GM18507 (cell line): ENCODE results near the gene SGK1.
"Not testable (repeated sequence)": the region's sequence is repeated elsewhere in the genome, so short reads cannot be mapped to it uniquely, and the experiment has no call there.

Experiments used
- DNase-seq: peaks from one replicate; pipeline ENCODE4 v3.0.0; 2011; ENCODE audit warnings: low read depth; ENCODE audit not compliant: insufficient read length; ENCODE audit errors: extremely low spot score
- FAIRE-seq: peaks from 2 replicates; lab custom pipeline; 2011; peaks lifted over from hg19 to GRCh38; lab: Jason Lieb, UNC

The SGK1 gene

DNA sequence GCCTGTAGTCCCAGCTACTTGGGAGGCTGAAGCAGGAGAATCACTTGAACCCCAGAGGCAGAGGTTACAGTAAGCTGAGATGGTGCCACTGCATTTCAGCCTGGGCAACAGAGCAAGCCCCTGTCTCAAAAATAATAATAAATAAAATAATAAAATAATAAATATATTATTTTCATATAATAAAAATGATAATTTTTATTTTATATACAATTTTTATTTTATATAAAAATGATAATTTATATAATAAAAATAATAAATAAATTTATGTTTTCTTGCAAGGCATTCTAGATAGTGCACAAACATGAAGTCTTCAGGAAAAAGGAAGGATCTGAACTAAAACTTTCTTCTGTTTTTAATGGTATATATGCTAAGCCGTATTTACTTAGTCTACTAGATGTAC, 12.6 kb upstream of the SGK1 start:
- DNase-seq = no peak
- FAIRE-seq = no peak

DNA sequence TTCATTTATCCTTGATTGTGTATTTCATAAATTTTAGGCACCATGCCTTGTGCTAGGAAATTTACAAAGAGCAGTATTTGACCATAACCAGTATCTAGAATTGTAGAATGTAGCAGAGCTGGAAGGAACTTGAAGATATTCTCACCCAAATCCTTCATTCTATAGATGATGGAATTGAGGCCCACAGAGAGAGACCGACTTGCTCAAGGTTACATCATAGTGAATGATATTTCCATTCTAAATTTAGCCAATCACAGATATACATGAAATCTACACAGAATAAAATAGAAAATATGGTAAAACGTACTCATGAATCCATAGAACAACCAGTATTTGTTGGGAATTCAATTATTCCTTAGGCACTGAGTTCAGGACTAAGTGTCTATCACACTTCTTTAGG, 10.9 kb upstream of the SGK1 start:
- FAIRE-seq = no peak

DNA sequence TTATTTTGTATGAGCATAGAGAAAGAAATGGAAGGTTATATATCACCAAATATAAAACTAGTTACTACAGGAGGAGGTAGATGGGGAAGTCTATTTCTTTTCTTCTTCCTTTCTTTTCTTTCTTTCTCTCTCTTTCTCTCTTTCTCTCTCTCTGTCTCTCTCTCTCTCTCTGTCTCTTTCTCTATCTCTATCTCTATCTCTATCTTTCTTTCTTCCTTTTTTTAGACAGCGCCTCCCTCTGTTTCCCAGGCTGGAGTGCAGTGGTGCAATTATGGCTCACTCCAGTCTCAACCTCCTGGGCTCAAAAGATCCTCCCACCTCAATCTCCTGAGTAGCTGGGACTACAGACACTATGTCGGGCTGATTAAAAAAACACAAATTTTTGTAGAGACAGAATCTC, 10.2 kb upstream of the SGK1 start:
- DNase-seq (no peak), FAIRE-seq (no peak)

More for the DNA sequence above, 10.9 kb upstream of the SGK1 start:
- no peak for DNase-seq

DNA sequence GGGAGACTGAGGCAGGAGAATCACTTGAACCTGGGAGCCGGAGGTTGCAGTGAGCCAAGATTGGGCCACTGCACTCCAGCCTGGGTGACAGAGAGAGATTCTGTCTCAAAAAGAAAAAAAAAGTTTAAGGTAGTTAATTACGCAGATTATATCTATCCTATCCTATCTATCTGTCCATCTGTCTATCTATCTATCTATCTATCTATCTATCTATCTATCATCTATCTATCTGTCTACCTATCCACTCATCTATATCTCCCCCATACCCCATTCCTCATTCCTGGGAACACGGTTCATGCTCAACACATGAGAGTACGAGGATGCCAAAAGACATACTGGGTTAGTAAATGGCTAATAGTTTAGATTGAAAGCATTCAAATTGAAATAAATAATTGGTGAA, 8.3 kb upstream of the SGK1 start:
- not testable (repeated sequence) for FAIRE-seq

DNA sequence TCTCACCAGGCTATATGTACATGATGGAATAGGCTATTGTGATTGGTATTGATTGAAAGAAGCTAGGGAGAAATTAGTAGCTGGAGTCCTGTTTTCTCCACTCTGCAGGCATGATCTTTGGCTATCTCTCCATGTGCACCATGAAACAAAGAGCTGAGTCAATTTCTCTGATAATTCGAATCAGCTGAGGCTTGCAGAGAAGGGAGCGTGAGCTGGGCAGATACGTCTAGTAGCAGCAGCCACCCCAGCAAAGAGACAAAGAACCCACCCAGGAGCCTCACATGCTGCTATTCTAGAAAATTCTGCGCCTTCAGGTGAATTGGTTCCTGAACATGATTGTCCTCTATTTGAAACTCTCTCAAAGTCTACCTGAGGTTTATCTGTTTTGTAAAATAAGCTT, 6.9 kb upstream of the SGK1 start:
- DNase-seq (no peak), FAIRE-seq (no peak)

More for the DNA sequence above, 8.3 kb upstream of the SGK1 start:
- not testable (repeated sequence) for DNase-seq

DNA sequence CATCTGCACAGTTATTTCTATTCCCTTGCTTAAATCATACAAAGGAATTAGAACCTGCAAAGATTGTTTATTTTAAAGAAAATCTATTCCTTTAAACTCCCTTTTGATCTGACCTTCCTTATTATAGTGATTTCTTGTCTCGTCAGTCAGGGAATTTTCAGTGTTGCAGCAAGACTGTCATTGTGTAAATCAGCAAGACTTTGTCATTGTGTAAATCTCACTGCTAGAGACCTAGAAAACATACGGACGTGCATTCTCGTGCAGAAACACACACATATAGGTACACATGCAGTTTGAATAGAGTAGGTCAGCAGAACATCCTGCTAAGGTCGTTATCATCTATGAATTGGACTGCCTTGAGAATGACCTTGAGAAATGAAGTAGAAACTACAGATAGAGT, 6.2 kb upstream of the SGK1 start:
- FAIRE-seq (no peak), DNase-seq (no peak)

DNA sequence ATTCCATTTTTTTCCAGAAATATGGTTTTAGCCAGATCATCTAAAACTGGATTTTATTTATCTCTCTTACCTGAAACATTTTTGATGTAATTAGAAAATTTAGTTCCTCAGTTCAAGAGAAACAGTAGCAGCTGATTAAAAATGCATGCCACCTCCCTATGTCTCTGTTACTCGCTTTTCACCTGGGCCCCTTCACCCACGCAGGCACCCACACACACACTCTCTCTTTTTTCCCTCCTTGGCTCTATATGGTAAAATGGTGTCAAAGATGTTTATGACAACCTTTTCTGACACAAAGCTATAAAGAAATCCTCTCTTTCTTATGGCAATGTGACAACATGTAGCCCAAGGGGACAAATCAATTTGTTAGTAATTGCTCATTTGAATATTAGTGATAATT, 5.8 kb upstream of the SGK1 start:
- no peak for DNase-seq
- no peak for FAIRE-seq

DNA sequence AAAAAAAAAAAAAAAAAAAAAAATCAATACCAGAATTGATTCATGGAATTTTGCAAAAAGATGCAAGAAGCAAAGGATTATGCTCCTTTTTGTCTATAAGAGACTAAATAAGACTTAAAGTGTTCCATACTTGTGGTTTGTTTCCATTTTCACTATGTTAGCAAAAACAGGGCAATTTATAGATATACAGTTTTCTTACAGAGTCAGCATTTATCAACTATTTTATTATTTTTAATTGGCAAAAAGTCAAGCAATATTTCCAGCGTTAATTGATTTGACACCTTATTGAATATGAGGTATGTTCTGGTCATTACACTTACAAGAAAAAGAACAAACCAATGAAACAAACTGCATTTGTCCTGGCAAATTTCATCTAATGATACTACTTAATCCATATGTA, 5.4 kb upstream of the SGK1 start:
- DNase-seq = no peak
- FAIRE-seq = no peak

DNA sequence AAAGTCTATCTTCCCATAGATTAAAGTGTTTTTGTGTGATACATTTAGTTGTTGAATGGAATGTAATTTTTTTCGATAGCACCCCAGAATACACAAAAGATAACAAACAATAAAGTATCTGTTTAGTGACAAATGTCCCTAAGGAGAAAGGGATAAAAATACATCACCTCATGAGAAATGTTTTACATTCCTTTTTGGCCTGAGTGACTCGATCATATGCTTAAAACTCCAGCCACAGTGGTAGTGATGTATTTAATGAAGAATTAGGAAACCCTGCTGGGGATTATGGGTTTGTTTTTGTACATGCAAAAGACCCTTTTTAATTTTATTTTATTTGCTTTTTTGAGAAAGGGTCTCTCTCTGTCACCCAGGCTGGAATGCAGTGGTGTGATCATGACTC, 4.3 kb upstream of the SGK1 start:
- no peak for DNase-seq
- FAIRE-seq = no peak

DNA sequence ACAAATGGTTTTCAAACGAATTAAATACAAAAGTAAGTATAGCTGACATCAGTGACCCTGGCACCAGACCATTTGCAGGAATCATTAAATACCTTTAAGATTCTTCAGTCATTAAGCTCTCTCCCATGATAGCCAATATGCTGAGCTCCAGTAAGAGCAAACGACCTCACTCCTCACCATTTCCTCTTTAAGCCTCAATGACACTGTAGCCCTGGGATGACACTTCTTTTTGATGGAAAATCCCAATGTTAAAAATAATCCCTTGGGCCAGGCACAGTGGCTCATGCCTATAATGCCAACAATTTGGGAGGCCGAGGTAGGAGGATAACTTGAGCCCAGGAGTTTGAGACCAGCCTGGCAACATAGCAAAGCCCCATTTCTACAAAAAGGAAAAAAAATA, 3.3 kb upstream of the SGK1 start:
- no peak for FAIRE-seq
- no peak for DNase-seq

DNA sequence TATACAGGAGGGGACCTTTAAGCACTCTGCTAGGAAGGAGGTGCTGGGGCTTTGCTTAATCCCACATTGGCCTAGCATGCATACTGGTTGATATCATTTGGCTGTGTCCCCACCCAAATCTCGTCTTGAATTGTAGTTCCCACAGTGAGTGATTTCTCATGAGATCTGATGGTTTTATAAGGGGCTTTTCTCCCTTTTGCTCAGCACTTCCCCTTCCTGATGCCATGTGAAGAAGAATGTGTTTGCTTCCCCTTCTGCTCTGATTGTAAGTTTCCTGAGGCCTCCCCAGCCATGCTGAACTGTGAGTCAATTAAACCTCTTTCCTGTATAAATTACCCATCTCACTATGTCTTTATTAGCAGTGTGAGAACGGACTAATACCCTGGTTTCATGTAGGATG, 1.8 kb upstream of the SGK1 start:
- not testable (repeated sequence) for FAIRE-seq, DNase-seq

DNA sequence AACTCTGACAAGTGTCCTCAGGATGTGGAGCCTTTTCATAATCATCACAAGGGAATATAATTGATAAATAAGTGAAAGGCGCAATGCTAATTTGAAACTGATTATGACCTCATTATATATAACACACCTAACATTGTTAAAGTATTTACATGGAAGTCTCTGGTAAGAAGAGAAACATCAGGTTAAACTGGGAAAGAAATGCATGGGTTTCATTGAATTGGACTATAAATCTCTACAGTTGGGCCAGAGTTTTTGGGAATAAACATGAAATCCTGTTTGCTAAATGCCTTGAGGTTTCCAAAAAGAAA, 1.0 kb upstream of the SGK1 start:
- DNase-seq (no peak), FAIRE-seq (no peak)

DNA sequence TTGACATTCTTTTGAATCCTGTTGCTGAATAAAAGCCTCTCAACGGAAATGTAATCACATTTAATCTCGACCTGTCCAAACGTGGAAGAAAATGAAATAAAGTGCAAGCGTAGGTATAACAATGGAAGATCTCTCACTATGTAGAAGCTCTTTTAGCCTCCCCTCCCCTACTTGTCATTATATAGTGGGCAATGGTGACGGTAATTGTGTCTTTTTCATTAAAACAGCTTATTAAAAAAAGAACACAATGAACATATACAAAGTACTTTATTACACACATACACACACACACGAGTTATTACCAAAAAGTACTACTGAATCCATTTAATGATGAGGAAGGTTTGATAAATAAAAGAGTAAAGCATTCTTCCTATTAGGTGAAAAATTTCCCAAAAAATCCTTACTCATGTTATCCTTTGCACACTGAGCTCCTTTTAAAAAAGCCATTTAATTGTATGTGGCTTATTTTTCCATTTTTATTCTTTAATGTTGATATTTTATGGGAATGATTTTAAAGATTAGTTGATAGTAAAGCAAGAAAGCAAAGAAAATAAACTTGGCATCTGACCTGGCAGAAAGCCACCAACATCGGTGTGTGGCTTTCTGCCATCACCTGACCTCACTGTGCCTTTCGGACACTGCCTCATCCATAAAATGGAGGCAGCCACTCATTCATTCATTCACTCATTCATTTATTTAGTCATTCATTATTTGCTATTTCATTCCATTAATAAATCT, 493 bp upstream of the SGK1 start:
- DNase-seq (no peak), FAIRE-seq (no peak)

DNA sequence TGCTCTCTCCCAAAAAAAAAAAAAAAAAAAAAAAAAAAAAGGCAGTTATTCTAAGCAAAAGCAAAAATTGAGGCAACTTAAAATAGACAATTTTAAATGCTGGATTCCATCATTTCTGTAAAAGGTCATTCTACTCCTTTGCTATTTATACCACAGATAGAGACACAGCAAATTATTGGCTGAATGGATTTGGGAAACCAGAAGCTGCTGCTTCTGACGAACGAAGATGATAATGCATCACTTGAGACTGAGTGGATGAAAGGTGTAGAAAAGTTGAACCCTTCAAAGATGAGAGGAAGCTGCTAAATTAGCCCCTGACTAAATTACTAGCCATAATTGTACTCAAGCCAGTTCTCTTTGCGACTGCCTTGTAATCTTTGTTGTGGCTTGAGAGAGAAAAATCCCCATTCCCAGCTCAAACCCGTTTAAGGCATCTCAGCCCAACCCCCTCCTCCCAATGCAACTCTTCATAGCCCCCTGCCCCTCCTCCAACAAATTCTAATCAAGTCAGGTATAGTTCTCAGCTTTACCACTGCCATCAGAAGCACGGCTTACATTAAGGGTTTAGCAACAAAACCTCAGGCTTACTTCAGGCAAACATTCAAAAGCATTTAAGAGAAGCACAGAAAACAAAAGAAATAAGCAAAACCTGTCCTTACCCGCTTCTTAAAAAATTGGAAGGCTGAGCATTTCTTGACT, 1.0 kb downstream of the SGK1 start:
- no peak for FAIRE-seq

DNA sequence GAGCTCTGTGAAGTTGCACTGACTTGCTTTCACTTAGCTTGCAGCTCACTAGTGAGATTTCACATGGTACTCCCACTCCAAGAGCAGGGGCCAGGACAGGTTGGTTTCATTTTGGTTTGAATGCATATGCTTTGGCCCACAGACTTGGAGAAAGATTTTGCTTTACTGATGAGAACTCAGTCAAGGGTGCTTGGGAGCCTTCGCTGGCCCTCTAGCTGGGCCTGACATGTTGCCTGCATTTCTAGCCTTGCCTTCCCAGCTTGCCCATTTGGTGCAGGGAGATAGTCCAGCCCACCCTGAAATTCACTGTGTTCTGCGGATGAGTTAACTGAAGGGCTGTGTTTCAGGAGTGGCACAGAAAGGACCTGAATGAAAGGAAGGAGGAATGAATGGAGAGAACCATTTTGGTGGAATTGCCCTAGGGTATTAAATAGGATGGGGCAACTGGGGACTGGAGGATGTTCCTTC, 1.9 kb downstream of the SGK1 start:
- DNase-seq (no peak), FAIRE-seq (no peak)

More for the DNA sequence above, 1.0 kb downstream of the SGK1 start:
- no peak for DNase-seq

DNA sequence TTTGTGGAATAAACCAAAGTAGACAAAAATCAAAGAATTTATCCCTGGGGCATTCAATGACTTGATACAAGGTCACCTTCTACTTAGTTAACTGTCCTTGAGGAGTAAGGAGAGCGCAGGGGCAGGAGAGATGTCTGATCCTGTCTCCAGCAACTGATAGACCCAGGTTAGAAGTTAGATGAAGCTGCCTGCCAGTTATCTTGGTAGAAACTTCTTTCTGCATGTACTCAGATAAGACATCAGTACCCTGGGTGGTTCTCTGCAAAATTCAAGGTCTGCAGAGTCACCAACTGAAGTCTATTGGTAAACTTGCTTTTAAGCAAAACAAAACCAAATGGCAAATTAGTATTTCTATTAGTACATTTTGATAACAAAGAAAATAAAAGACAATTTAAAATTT, 2.7 kb downstream of the SGK1 start:
- no peak for FAIRE-seq
- no peak for DNase-seq

DNA sequence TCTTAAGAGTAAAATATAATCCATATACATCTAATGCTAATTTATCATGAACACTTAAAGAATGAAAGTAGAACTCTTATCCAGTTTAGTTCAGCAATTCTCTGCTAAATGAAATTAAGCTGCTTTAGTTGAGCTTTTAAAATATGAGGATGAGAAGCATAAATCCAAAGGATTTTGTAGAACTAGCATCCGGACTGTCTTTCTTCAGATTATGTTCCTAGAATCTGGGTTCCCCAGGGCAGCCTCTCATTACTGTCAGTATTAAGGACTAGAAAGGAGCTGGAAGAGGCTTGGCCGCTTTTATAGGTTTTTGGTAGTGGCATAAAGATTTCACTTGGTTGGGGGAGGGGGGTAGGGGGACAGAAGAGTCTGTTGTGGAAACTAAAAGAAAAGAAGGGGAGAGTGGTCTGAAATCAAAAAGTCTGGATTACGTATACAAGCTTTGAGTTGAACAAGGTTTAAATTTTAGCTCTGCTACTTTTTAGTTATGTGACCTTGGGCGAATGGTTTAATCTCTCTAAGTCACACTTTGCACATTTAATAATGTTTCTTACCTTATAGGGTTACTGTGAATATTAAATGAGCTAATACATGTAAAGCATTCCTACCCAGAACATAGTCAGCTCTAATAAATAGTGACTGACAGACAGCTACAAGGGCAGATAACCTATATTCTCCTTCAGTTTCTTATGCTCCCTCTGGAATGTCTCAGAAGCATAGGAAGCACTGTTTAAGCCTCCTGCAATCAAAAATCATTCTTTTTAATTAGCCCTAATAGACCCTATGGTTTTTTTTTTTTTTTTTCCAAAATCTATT, 3.7 kb downstream of the SGK1 start:
- DNase-seq (no peak), FAIRE-seq (no peak)

DNA sequence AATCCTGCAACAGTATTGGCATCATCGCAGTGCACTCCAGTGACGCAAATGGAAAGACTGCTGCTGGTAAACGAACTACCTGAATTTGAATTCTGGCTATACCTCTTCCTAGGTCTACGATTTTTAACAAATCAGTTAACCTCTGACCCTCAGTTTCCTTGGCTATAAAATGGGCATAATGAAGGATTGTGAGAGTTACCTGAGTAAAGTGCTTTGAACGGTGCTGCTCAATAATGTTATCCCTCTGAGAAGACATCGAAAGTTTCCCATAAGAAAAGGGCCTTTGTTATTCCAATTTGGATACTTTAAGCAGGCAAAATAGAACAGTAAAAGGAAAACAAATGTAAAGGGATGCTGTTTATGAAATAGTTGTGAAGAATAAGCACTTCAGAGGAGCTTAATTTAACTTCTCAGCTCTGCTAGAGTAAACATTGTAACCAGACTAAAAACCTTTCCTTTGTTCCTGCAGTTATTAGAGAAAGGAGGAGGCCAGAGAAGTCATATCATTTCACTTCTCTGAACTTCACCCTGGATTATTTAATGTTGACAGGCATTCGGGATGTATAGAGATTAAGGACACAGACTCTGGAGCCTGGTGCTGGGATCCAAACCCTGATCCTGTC, 5.8 kb downstream of the SGK1 start:
- no peak for FAIRE-seq
- no peak for DNase-seq

DNA sequence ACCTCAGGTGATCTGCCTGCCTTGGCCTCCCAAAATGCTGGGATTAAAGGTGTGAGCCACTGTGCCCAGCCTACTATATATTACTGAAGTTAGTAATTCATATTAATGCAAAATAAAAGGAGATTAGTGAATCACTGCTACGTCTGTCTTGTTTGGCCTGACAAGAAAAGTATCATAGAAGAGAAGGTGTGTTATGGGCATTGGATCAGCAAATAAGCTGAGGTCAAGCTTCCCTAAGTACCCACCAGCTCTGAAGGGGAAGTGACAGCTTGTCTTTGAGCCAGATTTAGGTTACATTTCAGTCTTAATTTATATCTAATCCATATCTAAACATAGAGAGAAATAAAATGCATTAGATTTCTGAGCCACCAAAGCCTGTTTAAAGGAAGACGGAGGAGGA, 7.1 kb downstream of the SGK1 start:
- no peak for FAIRE-seq
- no peak for DNase-seq

DNA sequence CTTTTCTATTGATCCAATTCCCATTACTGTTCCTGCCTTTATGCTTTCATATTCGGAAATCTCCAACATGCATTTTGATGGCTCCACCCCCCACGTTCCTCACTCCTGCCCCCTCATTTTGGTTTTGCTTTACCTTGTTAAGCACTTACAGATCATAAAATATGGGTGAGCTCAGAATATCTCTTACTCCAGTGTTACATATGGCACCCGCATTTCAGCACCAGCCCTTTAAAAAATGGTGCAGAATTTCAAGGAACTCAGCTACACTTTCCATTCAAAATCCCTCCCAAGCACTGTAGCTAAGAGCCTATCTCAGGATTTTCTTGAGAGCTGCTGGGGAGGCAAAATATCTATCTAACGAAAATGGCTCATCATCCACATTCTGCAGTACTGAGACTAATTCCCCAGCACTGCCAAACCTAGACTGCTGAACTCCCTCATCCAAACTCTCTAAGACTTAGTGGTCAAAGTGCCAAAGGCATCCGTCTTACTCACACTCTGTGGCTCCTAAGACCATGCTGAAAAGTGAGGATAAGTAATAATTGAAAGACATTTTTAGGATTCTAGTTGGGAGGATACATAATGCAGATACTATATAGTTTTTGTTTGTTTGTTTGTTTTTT, 7.8 kb downstream of the SGK1 start:
- no peak for DNase-seq
- FAIRE-seq = no peak
